Skeletal muscle tissue (tissue), 4 donors: ENCODE data around the gene NOC4L. TPM values are rescaled to one million over a fixed set of nuclear protein-coding genes. Genes with fewer than 3 reads are reported as not detected.
"Not testable (repeated sequence)": the region's sequence is repeated elsewhere in the genome, so short reads cannot be mapped to it uniquely, and the experiment has no call there.

Source experiments
- H3K27ac ChIP-seq: one replicate; pipeline ENCODE4 v1.7.0; 2013; ENCODE audit warnings: mild to moderate bottlenecking, low read depth, low read length, inconsistent platforms
- H3K27me3 ChIP-seq, 3 donors: one replicate each; pipeline ENCODE4 v1.7.0; 2013; ENCODE audit warnings: low read length in 3 of 3; ENCODE audit not compliant: control insufficient read depth in 3 of 3, insufficient read depth in 3 of 3
- H3K36me3 ChIP-seq, 3 donors: one replicate each; pipeline ENCODE4 v1.7.0; 2013; ENCODE audit warnings: low read length in 3 of 3; ENCODE audit not compliant: control insufficient read depth in 3 of 3, insufficient read depth in 3 of 3
- H3K4me1 ChIP-seq, 3 donors: one replicate each; pipeline ENCODE4 v1.7.0; 2013; ENCODE audit warnings: low read length in 3 of 3, mild to moderate bottlenecking in 3 of 3; ENCODE audit not compliant: control insufficient read depth in 3 of 3, insufficient read depth in 3 of 3
- H3K4me3 ChIP-seq, 3 donors: one replicate each; pipeline ENCODE4 v1.7.0; 2013; ENCODE audit warnings: low read length in 3 of 3
- H3K9ac ChIP-seq, 3 donors: one replicate each; pipeline ENCODE4 v1.7.0; 2013; ENCODE audit warnings: low read length in 3 of 3, mild to moderate bottlenecking in 3 of 3, moderate library complexity in 2 of 3, low read depth in 1 of 3
- H3K9me3 ChIP-seq, 3 donors: one replicate each; pipeline ENCODE4 v1.7.0; 2013; ENCODE audit warnings: low read length in 3 of 3; ENCODE audit not compliant: control insufficient read depth in 3 of 3
- total RNA-seq: library from RNA; depleted of rRNA; stranded (reverse); fragments of >200 nt; gene quantifications from one replicate; pipeline ENCODE4 v1.2.3, GENCODE V29; 2014
- donor health status: Osteomylitis.

The NOC4L gene
- total RNA-seq, 1 donor from 2014 or later, result 5.7 TPM

GRCh38 chr12:132133952-132134652 is 10.2 kb upstream of the NOC4L start:
- Histone ChIP-seq H3K36me3 (peaks cover 6 to 14% (median 6%) of the 10 kb centered on the region in 3 donors), H3K9ac (no peak overlapping the region), H3K4me1 (no peaks in the 10 kb centered on the region), H3K4me3 (no peak overlapping the region), H3K9me3 (no peaks in the 10 kb centered on the region), H3K27me3 (no peaks in the 10 kb centered on the region), H3K27ac (no peak overlapping the region)

- H3K9ac ChIP-seq, H3K4me3 ChIP-seq, H3K27ac ChIP-seq, H3K4me1 ChIP-seq, H3K27me3 ChIP-seq, H3K9me3 ChIP-seq: not testable (repeated sequence)
- peaks cover 12 to 18% (median 12%) of the 10 kb centered on the region in 3 donors for H3K36me3 ChIP-seq
Observed at GRCh38 chr12:132134653-132135183, 9.5 kb upstream of the NOC4L start.

GRCh38 chr12:132136226-132136625 is 8.0 kb upstream of the NOC4L start:
- not testable (repeated sequence) for H3K27ac ChIP-seq, H3K4me1 ChIP-seq, H3K9me3 ChIP-seq, H3K9ac ChIP-seq, H3K27me3 ChIP-seq, H3K4me3 ChIP-seq
- peaks cover 27 to 29% (median 27%) of the 10 kb centered on the region in 3 donors for H3K36me3 ChIP-seq

- no peaks in the 10 kb centered on the region for H3K9me3 ChIP-seq
- H3K27me3 ChIP-seq, result no peaks in the 10 kb centered on the region
- peaks cover 3 to 7% (median 3%) of the 10 kb centered on the region in 3 donors for H3K4me1 ChIP-seq
- no peak overlapping the region for H3K9ac ChIP-seq
- no peak overlapping the region for H3K4me3 ChIP-seq
- peaks cover 40 to 43% (median 41%) of the 10 kb centered on the region in 3 donors for H3K36me3 ChIP-seq
- no peak overlapping the region for H3K27ac ChIP-seq
Observed at GRCh38 chr12:132137483-132138125, 6.7 kb upstream of the NOC4L start.

GRCh38 chr12:132138941-132139871 is 5.1 kb upstream of the NOC4L start:
- Histone ChIP-seq H3K27me3 (no peaks in the 10 kb centered on the region), H3K36me3 (peaks cover 40 to 43% (median 42%) of the 10 kb centered on the region in 3 donors), H3K4me1 (peaks cover 12 to 17% (median 12%) of the 10 kb centered on the region in 3 donors), H3K9me3 (no peaks in the 10 kb centered on the region), H3K27ac (no peak overlapping the region), H3K4me3 (no peak overlapping the region), H3K9ac (no peak overlapping the region)

- no peaks in the 10 kb centered on the region for H3K27me3 ChIP-seq
- no peak overlapping the region for H3K4me3 ChIP-seq
- no peak overlapping the region for H3K27ac ChIP-seq
- no peaks in the 10 kb centered on the region for H3K9me3 ChIP-seq
- peaks cover 15 to 20% (median 15%) of the 10 kb centered on the region in 3 donors for H3K4me1 ChIP-seq
- H3K36me3 ChIP-seq, result peaks cover 40 to 43% (median 42%) of the 10 kb centered on the region in 3 donors
- no peak overlapping the region for H3K9ac ChIP-seq
Observed at GRCh38 chr12:132139912-132140311, 4.3 kb upstream of the NOC4L start.

- no peaks in the 10 kb centered on the region for H3K27me3 ChIP-seq
- H3K27ac ChIP-seq, result no peak overlapping the region
- H3K36me3 ChIP-seq, result peaks cover 40 to 43% (median 43%) of the 10 kb centered on the region in 3 donors
- no peak overlapping the region for H3K4me3 ChIP-seq
- peaks cover 20 to 26% (median 21%) of the 10 kb centered on the region in 3 donors for H3K4me1 ChIP-seq
- no peaks in the 10 kb centered on the region for H3K9me3 ChIP-seq
- no peak overlapping the region for H3K9ac ChIP-seq
Observed at GRCh38 chr12:132140501-132140900, 3.8 kb upstream of the NOC4L start.

GRCh38 chr12:132140918-132141841 is 3.1 kb upstream of the NOC4L start:
- no peaks in the 10 kb centered on the region for H3K27me3 ChIP-seq
- no peak overlapping the region for H3K9ac ChIP-seq
- H3K4me3 ChIP-seq, result no peak overlapping the region
- H3K9me3 ChIP-seq, result no peaks in the 10 kb centered on the region
- H3K4me1 ChIP-seq, result peaks cover 21 to 29% (median 23%) of the 10 kb centered on the region in 3 donors
- H3K36me3 ChIP-seq, result peaks cover 40 to 46% (median 43%) of the 10 kb centered on the region in 3 donors
- no peak overlapping the region for H3K27ac ChIP-seq
